ENCODE data around the gene ATXN7L1.

- TF ChIP-seq CTCF (IDR thresholded peaks at IDR 0.05) (no peak), EZH2 (IDR thresholded peaks at IDR 0.05; ENCODE audit: borderline replicate concordance, insufficient read depth, low read depth, low read length, poor library complexity, severe bottlenecking) (no peak)
Observed at GRCh38 chr7:105653441-105654005, 222.9 kb downstream of the ATXN7L1 start.
